Breast epithelium (tissue), 3 donors: ENCODE measurements around the gene SLC35A3.

ENCODE experiments used
- POLR2A ChIP-seq: fragments of 450-650 bp; IDR thresholded peaks from one replicate; pipeline ENCODE4 v1.6.1; 2016; ENCODE audit warnings: antibody characterized with exemption, mild to moderate bottlenecking, moderate library complexity
- TF ChIP-seq, protein P1 (sequence below), 3 donors: fragments of 450-650 bp; IDR thresholded peaks; one replicate each; pipeline ENCODE4 v1.5.1; 2016 to 2017; ENCODE audit warnings: antibody characterized with exemption in 3 of 3, mild to moderate bottlenecking in 3 of 3, moderate library complexity in 3 of 3

DNA sequence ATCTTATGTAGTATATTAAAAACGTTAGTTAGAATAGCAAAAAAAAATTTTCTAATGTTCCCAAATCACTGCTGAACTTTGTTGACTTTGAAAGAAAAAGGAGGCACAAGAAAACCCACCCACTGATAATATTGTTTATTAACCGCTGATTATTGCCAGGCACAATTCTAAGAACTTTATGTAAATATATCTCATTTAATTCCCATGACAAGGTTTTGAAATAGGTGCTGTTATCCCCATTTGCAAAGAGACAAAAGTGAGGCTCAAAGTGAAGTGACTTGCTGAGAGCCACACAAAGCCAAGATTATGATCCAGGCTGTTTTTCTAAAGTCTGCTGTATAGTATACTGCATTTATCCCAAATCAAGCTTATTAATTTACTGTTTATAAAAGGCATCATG lies 106.5 kb downstream of the SLC35A3 start:
- TF ChIP-seq, protein P1, sequence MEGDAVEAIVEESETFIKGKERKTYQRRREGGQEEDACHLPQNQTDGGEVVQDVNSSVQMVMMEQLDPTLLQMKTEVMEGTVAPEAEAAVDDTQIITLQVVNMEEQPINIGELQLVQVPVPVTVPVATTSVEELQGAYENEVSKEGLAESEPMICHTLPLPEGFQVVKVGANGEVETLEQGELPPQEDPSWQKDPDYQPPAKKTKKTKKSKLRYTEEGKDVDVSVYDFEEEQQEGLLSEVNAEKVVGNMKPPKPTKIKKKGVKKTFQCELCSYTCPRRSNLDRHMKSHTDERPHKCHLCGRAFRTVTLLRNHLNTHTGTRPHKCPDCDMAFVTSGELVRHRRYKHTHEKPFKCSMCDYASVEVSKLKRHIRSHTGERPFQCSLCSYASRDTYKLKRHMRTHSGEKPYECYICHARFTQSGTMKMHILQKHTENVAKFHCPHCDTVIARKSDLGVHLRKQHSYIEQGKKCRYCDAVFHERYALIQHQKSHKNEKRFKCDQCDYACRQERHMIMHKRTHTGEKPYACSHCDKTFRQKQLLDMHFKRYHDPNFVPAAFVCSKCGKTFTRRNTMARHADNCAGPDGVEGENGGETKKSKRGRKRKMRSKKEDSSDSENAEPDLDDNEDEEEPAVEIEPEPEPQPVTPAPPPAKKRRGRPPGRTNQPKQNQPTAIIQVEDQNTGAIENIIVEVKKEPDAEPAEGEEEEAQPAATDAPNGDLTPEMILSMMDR (IDR thresholded peaks at IDR 0.05): no peak
- TF ChIP-seq POLR2A: no peak
